Stimulated activated CD8-positive, alpha-beta memory T cell treated with anti-CD3 and anti-CD28 coated beads, Interleukin-15, amount 100 ng/mL, for 24 hours (primary cell): Measurements from ENCODE around the gene FRY.

Experiments
- DNase-seq: peaks from one replicate; pipeline ENCODE4 v3.0.0-alpha.2; 2020; ENCODE audit warnings: low read depth

The FRY gene

DNA sequence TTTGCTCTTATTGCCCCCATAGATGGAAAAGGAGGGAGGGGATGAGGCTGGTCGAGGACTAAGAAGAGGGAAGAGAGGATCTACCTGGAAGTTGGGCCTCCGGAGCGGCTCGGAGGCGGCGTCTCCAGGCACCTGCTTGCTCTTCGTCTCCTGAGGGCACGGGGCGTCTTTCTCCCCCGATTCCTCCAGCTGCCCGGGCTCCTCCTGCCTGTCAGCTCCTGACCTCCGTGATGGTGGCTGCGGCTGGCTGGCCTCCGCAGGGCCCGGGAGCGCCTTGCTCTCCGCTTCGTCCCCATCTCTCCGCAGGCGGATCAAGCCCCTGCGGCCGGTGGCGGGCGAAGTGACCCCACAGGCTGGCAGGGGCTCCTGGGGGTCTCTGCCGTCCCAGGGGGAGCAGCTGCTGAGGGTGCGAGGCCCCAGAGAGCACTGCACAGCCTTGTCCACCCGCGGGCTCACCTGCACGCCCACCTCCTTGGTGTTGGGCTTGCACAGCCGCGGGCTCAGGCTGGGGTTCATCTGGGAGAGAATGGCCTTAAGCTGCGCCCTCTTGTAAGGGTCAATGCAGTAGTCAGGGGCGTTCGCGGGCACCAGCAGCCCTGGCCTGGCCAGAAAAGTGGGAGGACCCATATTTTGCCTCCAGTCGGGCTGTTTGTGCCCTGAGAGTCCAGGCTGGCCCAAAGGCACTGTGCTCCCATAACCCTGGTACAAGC is 279.8 kb downstream of the FRY start:
- DNase-seq, result no peak

DNA sequence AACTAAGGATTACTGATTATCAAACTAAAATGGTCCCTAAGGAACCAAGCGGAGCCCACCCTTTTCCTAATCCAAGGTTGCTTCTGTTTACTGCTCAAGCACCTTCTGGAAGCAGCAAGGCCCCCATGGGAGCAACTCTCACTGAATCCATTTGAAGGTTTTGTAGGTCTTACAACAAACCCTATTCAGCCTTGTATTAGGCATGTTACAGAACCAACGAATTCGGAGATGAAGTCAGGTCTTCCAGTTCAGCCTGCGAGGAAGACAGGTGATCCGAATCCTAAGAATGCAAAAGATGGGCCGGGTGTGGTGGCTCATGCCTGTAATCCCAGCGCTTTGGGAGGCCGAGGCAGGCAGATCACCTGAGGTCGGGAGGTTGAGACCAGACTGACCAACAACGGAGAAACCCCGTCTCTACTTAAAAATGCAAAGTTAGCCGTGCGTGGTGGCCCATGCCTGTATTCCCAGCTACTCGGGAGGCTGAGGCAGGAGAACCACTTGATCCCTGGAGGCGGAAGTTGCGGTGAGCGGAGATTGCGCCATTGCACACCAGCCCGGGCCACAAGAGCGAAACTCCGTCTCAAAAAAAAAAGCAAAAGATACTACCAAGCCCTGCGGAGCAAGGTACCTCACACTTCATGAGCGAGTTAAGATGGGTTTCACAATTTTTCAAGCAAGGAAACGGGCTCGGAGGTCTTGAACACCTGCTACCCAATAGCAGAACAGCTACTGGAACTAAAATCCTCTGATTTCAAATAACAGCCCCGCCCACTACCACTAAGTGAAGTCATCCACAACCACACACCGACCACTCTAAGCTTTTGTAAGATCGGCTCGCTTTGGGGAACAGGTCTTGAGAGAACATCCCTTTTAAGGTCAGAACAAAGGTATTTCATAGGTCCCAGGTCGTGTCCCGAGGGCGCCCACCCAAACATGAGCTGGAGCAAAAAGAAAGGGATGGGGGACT is 283.0 kb downstream of the FRY start:
- DNase-seq, result no peak

DNA sequence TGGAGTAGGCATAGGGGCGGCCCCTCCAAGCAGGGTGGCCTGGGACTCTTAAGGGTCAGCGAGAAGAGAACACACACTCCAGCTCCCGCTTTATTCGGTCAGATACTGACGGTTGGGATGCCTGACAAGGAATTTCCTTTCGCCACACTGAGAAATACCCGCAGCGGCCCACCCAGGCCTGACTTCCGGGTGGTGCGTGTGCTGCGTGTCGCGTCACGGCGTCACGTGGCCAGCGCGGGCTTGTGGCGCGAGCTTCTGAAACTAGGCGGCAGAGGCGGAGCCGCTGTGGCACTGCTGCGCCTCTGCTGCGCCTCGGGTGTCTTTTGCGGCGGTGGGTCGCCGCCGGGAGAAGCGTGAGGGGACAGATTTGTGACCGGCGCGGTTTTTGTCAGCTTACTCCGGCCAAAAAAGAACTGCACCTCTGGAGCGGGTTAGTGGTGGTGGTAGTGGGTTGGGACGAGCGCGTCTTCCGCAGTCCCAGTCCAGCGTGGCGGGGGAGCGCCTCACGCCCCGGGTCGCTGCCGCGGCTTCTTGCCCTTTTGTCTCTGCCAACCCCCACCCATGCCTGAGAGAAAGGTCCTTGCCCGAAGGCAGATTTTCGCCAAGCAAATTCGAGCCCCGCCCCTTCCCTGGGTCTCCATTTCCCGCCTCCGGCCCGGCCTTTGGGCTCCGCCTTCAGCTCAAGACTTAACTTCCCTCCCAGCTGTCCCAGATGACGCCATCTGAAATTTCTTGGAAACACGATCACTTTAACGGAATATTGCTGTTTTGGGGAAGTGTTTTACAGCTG is 283.9 kb downstream of the FRY start, which contains the start of the genes BRCA2 and ZAR1L:
Gene BRCA2, plus strand, starts transcription at position 271 of the 790 bp plus-strand sequence. CDS start 953 bp downstream, outside the sequence.
Gene ZAR1L, minus strand, starts transcription at position 126 of the 790 bp plus-strand sequence. CDS start 3,438 bp downstream, outside the sequence.
- DNase-seq, result peak; percentile 68

DNA sequence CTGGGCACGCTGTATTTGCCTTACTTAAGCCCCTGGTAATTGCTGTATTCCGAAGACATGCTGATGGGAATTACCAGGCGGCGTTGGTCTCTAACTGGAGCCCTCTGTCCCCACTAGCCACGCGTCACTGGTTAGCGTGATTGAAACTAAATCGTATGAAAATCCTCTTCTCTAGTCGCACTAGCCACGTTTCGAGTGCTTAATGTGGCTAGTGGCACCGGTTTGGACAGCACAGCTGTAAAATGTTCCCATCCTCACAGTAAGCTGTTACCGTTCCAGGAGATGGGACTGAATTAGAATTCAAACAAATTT is 284.4 kb downstream of the FRY start:
- no peak for DNase-seq

DNA sequence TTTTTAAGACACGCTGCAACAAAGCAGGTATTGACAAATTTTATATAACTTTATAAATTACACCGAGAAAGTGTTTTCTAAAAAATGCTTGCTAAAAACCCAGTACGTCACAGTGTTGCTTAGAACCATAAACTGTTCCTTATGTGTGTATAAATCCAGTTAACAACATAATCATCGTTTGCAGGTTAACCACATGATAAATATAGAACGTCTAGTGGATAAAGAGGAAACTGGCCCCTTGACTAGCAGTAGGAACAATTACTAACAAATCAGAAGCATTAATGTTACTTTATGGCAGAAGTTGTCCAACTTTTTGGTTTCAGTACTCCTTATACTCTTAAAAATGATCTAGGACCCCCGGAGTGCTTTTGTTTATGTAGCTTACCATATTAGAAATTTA is 284.9 kb downstream of the FRY start:
- DNase-seq, result no peak

DNA sequence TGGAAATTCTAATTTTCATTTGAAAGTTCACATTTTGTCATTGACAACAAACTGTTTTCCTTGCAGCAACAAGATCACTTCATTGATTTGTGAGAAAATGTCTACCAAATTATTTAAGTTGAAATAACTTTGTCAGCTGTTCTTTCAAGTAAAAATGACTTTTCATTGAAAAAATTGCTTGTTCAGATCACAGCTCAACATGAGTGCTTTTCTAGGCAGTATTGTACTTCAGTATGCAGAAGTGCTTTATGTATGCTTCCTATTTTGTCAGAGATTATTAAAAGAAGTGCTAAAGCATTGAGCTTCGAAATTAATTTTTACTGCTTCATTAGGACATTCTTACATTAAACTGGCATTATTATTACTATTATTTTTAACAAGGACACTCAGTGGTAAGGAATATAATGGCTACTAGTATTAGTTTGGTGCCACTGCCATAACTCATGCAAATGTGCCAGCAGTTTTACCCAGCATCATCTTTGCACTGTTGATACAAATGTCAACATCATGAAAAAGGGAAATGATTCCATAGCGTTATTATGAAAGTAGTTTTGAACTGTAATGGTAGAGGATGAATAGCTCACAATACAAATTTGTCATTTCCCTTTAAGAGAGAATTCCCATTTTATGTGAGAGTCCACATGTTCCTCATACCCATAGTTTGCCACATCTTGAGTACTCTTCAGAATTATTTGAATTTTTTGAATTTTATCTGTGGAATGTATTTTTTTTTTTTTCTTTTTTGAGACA is 286.3 kb downstream of the FRY start:
- DNase-seq, result no peak

DNA sequence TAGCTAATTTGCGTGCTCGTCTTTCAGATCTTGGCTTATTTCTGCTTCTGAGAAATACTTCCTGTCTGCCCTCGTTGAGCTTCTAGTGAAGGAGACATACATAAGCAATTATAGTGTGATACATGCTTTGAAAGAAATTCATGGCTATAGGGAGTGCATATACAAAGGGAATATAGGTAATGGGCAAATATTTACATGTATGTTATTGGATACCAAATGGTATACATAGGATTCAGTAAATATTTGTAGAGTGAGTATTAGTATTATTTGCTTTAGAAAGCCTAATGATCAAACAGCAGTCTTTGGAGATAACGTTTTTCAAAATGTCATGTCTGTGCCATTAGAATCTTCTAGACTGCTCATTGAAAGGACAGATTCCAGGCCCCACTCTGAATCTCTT is 289.0 kb downstream of the FRY start:
- no peak for DNase-seq

DNA sequence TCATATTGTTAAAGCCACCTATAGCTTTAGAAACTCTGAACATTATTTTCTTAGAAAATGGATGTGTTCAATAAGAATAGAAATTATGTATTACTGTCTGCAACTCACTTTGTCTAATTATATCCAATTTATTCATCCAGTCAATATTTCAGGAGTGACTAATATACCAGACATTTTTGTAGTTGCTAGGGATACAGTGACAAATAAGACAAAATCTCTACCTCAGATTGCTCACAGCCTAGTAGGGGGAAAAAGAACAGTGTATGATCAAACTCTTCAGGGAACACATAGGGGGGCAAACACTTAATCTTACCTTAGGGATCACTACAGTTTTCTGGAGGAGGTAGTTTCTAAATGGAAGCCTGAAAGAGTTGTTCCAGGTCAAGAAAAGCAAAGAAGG is 292.3 kb downstream of the FRY start:
- DNase-seq, result no peak

DNA sequence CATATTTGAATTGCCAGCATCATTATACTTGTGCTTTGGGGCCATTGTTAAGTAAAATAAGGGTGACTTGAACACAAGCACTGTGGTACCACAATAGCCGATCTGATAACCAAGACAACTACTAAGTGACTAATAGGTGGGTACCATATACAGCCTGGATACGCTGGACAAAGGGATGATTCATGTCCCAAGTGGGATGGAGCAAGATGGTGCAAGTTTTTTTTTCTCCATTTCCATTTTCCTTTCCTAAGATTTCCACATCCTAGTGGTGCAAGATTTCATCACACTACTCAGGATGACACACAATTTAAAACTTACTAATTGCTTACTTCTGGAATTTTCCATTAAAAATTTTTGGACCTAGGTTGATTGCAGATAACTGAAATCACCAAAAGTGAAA is 298.9 kb downstream of the FRY start:
- DNase-seq, result no peak

DNA sequence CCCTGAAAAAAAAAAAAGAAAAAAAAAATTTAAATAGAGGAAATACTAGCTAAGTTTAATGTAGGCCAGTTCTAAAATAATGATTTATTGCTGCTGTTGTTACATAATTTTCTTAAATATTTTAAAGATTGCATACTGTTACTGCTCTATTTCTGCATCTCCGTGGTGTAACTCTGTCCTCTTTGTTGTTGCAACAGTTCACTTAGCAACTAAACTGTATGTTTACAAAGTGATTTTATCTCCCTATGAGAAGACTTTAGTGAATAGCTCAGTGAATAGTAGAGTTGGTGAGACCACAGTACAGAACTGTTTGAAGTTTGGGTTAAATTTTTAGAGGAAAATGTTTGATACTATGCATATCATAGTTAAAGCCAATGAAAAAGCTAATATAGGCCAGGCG is 303.1 kb downstream of the FRY start:
- no peak for DNase-seq

DNA sequence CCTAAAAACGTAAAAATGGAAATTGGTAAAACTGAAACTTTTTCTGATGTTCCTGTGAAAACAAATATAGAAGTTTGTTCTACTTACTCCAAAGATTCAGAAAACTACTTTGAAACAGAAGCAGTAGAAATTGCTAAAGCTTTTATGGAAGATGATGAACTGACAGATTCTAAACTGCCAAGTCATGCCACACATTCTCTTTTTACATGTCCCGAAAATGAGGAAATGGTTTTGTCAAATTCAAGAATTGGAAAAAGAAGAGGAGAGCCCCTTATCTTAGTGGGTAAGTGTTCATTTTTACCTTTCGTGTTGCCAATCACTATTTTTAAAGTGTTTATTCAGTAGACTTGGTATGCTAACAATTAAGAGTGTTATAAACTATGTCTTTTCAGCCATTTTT is 309.3 kb downstream of the FRY start:
- DNase-seq, result no peak

DNA sequence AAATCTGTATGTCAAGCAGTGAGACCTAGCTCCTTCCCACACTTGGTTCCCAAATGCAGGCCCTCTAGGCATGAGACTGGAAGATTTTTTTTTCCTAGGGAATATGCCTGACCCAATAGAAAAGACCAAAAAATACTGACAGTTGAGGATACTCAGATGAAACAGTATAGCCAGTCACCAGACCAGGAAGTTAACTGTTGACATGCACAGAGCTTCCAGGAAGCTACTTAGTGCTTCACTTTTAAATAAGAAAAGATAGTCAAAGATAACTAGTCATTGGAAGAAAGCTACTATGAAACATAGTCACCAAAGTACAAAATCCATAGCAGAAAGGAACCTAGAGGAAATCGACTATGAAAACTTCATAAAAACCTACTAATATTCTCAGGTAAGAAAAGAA is 316.1 kb downstream of the FRY start:
- DNase-seq, result no peak
